DMS 273 (cell line): ENCODE results near the gene RPL28.
A peak's percentile ranks its signal among the peaks of the same experiment; 100 is the strongest.

Experiments used
- DNase-seq: peaks from one replicate; lab custom pipeline; 2025; ENCODE audit not compliant: unreplicated experiment; lab: John Stamatoyannopoulos, UW

The RPL28 gene

DNA sequence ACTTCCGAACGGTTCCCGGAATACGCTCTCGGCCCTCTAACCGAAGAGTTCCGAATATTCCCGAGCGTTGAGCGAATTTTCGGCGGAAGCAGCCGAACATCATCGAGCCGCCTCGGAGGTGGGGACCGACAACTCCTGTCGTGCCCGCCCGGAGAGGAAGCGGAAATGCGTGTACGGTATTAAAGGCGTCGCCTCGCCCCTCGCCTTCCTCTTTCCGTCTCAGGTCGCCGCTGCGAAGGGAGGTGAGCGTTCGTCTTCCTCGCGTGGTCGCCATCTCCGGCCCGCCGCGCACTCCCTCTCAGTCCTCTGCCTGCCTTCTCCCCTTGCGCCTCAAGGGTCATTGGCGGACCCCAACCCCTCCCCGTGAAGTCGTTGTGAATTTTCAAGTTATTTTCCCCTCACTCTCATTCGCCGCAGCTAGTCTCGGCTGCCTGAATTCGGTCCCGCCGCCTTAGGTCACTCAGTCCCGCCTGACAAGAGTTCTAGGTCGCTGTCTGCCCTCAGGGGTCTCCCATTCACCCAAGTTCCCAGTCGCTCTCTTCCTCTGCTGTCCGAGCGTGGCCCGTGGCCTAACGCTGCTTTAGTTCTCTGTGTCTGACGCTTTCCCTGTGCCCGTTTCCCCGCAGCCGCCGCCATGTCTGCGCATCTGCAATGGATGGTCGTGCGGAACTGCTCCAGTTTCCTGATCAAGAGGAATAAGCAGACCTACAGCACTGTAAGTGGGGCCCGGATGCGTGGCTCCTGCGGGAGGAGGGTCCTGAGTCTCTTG is at the start of gene RPL28:
TSS of gene RPL28 (plus strand) at position 209 of the 769 bp plus-strand sequence. CDS start at position 635, 426 bp downstream.
- DNase-seq, result peak; percentile 100

DNA sequence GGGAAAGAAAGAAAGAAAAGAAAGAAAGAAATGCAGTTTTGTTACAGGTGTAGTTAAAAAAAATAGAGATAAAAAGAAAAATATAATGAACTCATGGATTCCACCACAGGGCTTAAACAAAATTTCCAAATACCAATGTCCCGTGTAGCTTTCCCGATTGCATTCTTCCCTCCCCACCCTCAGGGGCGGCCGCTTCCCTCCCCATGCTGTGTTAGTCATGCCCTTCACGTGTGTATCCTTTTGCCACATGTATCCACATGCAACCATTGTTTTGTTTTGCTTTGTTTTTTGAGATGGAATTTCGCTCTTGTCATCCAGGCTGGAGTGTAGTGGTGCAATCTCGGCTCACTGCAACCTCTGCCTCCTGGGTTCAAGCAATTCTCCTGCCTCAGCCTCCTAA is 49.6 kb upstream of the RPL28 start:
- no peak for DNase-seq

DNA sequence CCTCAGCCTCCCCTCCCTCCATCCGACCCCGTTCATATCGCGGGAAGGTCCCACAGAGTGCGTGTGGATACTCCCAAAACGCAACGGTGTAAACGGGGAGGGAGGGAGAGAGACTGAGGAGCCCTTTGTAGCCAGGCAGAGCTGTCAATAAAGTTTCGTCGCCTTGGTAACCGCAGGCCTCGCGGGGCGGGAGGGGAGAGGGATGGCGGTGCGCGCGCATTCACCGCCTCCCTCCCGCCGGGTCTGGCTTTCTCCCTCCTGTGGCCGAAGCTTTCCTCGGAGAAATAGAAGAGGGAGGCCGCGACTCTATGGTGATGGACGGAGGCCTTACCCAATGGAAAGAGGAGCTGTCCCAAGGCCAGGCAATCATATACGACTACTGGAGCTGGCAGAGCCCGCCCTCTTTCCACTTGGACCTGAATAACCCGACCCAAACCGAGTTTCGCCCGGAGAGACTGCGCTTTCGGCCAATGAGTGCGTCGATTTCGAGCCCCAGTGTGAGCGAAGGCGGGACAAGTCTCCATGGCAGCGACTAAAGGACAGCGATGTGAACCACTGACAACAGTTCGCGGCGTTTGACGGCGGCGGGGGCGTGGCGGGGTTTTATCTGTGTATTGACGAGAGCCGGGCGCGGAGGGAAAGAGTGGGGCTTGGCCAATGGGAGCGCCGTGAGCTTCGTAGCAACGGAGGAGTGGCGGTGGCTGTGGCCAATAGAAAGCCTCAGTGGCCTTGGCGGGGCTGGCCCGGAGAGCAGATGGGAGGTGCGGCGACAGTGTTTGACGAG is 46.4 kb upstream of the RPL28 start, which contains the start of gene KMT5C:
TSS of gene KMT5C (plus strand) at position 772 of the 784 bp plus-strand sequence. CDS start 2,061 bp downstream, outside the sequence.
- peak; percentile 100 for DNase-seq

DNA sequence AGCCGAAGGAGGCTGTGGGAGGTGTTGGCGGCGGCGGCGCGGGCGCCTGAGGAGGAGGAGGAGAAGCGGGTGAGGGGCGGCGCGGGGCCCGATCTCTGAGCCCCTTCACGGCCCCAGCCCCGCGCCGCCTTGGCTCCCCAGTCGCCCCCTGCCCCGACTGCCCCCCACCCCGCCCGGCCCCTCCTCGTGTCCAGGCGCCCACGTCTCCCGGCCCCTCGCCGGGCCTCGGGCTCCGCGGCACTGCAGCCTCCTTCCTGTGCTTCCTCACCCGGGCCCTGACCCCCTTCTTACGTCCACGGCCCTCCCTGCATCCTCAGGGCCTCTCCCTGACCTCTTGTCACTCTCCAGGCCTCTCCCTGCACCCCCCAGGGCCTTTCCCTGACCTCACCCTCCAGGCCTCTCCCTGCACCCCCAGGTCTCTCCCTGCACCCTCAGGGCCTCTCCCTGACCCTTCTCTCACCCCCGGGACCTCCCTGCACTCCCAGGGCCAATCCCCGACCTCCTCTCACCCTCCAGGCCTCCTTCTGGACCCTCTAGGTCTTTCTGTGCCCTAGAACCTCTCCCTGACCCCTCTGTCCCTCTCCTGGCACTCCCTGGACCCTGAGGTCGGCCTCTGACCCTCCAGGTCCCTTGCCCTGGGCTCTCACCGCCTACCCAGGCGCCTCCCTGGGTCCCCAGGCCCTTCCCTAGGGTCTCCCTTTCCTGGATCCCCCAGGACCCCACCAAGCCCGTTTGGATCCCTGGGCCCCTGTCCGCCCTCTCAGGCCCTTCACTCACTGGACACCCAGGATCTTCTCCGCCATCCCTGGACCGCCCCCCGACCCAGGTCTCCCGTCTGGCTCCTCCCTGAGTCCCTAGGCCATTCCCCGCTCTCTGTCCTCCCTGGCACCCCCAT is 45.6 kb upstream of the RPL28 start:
- no peak for DNase-seq

DNA sequence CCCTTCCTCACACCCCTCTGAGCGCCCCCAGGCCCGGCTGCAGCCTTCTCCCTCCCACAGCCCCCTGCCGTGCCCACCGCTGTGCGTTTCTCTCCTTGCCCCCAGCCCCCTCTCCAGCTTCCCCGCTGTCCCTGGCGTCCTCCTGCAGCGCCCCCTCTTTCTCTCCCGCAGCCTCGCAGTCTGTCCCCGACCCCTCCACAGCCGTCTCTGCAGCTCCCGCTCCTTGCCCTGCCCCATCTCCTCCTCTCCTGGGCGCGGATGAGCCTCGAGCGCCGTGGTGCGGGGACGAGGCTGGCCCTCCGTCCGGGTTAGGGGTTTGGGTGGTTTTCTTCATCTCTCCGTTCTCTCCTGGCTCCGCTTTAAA is 45.0 kb upstream of the RPL28 start:
- peak; percentile 76 for DNase-seq

DNA sequence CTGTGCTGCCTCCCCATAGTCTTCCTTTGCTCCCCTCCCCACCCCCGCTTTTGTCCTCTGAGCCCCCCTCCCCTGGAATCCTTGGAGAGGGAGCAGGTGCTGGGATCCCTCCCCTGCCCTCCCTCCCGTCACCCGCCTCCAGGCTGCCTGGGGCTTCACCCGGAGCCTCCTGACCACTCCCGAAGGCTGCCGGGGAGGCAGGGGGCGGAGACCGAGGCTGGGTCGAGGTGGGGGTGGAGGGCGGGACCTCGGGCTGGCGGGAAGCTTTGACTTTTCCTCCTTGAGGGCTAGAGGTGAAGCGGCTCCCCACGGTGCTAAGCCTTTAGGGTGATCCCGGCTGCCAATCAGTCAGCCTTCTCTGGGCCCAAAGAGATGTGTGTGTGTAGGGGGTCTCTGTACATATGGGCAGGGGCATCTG is 44.6 kb upstream of the RPL28 start:
- DNase-seq, result peak; percentile 90

DNA sequence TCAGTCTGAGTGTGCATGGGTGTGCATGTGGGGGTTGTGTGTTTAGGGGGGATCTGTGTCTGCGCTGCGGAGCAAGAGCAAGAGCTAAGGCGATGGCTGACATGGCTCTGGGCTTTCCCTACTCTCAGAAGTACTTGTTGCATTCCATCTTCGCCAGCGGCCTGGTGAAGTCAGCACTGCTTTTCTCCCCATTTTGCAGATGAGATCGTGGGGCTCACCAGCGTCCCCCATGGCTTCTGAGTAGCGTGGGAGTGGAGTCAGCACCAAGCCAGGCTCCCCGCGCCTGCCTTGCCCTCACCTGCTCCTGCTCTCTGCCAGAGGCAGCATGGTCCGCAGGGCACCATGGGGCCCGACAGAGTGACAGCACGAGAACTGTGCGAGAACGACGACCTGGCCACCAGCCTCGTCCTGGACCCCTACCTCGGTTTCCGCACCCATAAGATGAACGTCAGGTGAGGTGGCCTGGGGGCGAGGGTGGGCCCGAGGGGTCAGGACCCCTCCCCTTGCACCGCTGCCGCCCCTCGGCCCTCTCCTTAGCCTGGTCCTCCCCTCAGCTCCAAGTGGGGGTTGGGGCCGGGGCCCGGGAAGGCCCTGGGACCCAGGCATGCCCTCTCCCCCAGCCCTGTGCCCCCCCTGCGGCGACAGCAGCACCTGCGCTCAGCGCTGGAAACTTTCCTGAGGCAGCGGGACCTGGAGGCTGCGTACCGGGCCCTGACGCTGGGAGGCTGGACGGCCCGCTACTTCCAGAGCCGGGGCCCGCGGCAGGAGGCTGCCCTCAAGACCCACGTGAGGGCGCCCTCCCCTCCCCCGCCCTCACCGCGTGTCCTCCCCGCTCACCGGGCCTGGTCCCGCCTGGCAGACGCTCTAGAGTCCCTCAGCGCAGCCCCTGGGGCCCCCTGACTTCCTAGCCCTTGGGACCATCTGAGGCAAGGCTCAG is 43.9 kb upstream of the RPL28 start:
- DNase-seq, result no peak

DNA sequence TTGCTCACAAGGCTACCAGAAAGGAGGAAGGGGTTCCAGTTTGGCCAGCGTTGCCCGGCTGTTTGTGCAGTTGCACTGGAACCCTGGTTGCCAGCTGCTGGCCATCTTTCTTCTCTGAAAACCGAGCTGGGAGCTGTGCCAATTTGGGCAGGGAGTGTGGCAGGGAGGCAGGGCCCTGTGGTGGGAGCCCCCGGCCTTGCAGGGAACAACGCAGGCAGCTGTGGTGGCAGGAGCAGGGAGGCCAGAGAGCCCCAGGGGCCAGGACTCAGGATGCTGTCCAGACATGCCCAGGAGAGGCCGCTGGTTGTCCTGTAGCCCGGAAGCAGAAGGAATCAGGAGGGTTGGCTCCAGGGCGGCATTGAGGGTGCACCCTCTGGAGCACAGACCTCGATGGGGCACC is 41.3 kb upstream of the RPL28 start:
- peak; percentile 84 for DNase-seq

DNA sequence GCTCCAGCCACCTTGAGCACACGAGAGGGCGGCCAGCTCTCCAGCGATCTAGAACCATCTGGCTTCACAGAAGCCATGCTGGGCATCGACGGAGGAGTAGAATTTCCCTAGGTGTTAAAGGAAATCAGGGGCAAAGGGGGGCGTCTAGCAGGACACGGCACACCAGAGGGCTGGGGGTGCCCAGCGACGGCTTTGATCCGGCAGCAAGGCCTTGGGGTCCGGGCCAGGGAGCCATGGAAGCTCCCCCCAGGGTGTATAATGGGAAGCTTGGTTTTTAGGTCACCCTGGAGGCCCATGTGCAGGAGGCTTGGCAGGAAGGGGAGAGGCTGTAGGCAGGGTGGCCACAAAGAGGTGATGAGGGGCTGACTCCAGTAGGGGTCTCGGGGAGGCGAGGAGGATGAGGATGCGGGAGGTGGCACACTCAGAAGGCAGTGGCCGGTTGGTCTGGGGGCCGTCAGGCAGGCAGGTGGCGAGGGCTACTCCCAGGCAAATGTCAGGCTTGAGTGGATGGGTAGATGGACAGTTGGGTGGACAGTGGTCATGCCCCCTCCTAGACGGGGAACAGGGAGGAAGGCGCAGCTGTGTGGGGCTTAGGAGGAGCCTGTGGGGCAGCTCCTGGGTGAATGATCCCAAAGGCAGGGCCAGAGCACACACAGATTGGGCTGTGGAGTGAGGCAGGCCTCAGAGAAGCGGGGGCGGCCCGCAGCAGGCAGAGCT is 40.5 kb upstream of the RPL28 start:
- DNase-seq, result no peak

DNA sequence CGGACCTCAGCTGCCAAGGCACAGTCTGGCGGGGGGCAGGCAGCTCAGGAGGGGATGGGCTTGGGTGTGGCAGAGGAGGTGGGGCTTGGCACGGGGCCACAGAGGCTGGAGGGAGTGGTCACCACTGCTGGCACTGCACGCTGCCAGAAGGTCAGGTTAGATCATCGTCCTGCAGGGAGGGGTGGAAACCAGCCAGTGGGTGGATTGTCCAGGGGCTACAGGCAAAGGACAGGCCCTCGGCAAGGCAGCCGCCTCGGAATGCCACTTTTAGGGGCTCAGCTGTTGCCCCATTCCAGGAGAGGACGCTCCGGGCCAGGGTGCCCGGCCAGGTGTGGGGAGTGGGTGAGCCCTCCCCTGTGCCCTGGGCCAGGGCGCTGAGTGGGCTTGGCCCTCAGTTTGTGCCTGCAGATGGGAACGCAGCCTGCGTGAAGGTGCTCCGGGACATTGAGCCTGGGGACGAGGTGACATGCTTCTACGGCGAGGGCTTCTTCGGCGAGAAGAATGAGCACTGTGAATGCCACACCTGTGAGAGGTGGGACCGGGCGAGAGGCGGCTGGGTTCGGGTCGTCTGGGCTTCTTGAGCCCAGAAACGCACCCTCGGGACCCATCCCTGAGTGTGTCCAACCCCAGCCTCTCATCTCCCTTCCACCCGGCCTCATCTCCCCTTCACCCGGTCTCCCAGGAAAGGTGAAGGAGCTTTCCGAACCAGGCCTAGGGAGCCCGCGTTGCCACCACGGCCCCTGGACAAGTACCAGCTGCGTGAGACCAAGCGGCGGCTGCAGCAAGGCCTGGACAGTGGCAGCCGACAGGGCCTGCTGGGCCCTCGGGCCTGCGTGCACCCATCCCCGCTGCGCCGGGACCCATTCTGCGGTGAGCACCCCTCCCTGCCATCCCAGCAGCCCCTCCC is 39.7 kb upstream of the RPL28 start:
- peak; percentile 57 for DNase-seq

DNA sequence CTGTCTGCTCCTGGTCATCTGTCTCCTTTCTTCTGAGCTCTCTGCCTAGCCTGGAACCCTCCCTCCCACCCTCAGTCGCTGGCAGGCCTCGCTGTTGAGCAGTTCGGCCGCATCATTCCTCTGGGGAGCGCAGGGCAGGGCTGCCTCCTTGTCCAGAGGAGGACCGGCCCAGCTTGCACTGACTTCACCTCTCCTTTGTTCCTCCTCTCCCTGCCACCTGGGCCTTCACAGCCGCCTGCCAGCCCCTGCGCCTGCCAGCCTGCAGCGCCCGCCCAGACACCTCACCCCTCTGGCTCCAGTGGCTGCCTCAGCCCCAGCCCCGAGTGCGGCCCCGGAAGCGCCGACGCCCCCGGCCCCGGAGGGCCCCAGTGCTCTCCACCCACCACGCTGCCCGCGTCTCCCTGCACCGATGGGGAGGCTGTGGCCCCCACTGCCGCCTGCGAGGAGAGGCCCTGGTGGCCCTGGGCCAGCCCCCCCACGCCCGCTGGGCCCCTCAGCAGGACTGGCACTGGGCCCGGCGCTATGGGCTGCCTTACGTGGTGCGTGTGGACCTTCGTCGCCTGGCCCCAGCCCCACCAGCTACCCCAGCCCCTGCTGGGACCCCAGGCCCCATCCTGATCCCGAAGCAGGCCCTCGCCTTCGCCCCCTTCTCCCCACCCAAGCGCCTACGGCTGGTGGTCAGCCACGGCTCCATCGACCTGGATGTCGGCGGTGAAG is 38.8 kb upstream of the RPL28 start:
- no peak for DNase-seq

DNA sequence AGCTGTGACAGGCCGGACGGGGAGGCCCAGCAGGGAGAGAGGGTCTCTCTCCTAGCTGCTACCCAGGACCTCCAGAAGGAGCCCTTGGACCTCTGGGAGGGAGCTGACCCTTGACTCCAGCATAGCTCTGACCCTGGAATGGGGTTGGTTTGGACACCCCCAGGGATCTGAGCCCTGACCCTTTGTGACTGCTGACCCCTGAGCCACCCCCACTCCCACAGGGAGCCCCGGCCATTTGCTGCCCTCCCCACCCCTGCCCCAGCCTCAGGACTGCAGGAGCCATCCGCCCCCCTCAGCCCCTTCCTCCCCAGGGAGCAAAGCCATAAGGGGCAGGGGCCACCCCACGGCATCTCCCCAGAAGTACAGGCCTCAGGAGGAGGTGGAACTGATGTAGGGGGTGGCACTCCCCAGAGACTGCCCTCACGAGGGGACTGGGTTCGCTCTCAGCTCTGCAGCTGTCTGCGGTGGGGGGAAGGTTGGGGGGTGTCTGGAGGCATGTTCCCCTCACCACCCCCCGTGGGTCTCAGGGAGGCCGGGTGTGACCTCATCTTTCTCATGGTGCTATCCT is 38.2 kb upstream of the RPL28 start:
- DNase-seq, result no peak

DNA sequence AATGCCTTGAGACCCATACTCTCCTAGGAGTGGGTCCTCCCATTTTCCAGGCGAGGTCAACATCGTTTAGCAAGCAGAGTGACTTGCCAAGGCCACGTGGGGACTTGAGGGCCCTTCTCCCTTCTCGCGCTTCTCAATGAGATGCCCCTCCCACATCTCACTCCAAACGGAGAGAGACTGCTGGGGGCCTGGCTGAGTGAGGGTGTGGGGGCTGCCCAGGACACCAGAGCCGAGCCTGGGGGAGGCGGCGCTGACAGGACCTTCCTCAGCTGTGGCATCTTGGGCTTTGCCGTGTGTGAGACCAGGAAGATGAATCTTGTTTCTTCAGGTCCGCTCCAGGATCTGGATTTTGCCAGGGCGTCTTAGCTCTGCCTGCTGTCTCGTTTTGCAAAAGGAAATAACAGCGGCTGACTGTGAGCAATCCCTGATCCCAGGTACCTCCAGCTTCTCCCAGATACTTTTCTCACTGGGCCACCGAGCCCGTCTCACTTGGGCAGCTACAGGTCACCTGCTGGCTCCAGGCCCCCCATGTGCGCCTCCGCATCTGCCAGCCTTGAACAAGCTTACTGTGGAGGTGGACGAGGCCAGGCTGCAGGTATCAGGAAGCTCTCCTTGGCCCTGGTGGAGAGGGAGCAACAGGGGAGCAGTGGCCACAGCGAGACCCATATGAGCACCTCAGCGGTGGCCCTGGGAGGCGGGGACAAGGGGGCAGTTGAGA is 37.3 kb upstream of the RPL28 start:
- DNase-seq, result peak; percentile 47

DNA sequence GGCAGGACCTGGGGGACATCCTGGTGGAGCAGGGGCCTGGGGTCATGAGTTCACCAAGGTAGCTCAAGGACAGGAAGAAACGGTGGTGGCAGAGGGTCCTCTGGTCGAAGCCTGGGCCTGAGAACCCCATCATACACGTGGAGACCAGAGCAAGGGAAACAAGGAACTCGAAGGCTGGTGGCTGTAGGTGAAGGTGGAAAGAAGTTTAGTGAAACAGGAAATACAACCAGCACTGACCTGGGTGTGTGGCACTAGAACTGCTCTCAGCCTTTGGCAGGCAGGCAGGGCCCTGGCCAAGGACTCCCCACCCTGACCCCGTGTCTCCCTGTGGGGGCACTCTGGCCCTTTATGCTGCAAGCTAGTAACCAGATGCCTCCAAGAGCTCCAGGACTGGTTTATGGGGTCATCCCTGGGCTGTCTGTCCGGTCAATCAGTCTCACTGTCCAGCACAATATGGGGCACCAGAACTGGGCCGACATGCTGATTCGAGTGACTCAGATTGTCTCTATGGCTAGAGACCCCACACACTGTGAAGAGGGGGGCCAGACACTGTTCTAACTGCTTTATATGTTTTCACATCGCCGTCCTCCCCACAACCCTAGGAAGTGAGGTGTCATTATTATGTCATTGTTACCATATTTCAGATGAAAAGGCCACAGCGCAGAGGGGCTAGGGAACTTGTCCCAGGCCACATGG is 35.0 kb upstream of the RPL28 start:
- no peak for DNase-seq

DNA sequence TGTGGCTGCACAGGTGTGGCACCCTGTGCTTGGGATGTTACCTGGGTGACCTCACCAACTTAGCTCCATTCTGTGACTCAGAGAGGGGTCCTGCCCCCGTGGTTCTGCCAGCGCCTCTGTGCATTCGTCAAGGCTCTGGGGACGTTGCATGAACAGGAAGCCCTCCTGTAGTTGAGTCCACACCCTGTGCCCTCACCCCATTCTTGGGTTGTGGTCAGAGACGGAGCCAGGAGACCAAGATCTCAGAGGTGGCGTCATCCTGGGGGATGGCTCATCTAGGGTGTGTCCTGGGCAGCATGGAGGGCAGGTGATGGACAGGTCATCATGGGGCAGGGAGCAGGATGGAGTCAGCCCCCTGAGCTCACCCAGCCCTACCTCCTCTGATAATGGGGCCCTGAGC is 33.7 kb upstream of the RPL28 start:
- no peak for DNase-seq

DNA sequence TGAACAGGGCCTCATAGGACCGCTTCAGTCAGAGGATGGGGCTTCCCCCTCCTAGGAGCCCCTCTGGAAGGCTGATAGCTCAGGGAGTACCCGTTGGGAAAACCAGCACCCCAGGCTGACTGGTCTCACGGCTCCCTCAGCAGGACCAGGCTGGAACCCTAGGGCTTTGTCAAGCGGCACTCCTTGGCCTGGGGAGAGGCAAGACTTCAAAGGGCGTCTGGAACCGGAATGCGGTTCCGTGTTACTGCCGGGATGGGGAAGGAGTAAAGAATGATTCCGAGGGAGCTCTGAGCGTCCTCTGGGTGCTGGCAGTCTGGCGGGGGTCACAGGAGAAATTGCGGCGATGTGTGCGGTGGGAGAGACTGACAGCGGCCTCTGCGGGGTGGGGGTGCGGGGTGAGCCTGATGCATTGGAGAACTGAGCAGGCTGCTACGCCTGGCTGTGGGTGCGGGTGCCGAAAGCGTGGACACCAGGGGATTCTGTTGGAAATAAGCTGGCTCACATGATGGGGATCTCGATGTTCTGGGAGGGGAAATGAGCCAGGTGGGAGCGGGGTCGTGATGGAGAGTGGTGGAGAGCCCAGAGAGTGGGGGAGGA is 33.1 kb upstream of the RPL28 start:
- DNase-seq, result no peak
